HG03439 (cell line): ENCODE data around the gene SLIT3.

ENCODE experiments used
- ATAC-seq: cut with Tn5 transposase; IDR thresholded peaks from one replicate; pipeline ENCODE4 v1.9.1; 2021; ENCODE audit warnings: mild to moderate bottlenecking, moderate library complexity; ENCODE audit not compliant: unreplicated experiment

Gene SLIT3

GRCh38 chr5:168734119-168734518 lies 566.8 kb downstream of the SLIT3 start:
- ATAC-seq, result no peak

- no peak for ATAC-seq
Observed at GRCh38 chr5:168728546-168729211, 572.3 kb downstream of the SLIT3 start.

GRCh38 chr5:168727547-168727946 lies 573.4 kb downstream of the SLIT3 start:
- ATAC-seq, result no peak

GRCh38 chr5:168726342-168726741 lies 574.6 kb downstream of the SLIT3 start:
- no peak for ATAC-seq

GRCh38 chr5:168724227-168724626 lies 576.7 kb downstream of the SLIT3 start:
- ATAC-seq, result no peak

- no peak for ATAC-seq
Observed at GRCh38 chr5:168723037-168723436, 577.9 kb downstream of the SLIT3 start.

GRCh38 chr5:168721966-168722365 lies 579.0 kb downstream of the SLIT3 start:
- ATAC-seq, result no peak

GRCh38 chr5:168721002-168721753 lies 579.8 kb downstream of the SLIT3 start:
- ATAC-seq, result no peak

- no peak for ATAC-seq
Observed at GRCh38 chr5:168720575-168720974, 580.4 kb downstream of the SLIT3 start.

GRCh38 chr5:168714046-168714445 lies 586.9 kb downstream of the SLIT3 start:
- ATAC-seq, result no peak

- no peak for ATAC-seq
Observed at GRCh38 chr5:168713051-168713450, 587.9 kb downstream of the SLIT3 start.

- no peak for ATAC-seq
Observed at GRCh38 chr5:168712280-168712924, 588.5 kb downstream of the SLIT3 start.

- ATAC-seq, result no peak
Observed at GRCh38 chr5:168710706-168711105, 590.2 kb downstream of the SLIT3 start.

- ATAC-seq, result no peak
Observed at GRCh38 chr5:168707716-168708695, 592.9 kb downstream of the SLIT3 start.

- no peak for ATAC-seq
Observed at GRCh38 chr5:168706655-168707069, 594.3 kb downstream of the SLIT3 start.

GRCh38 chr5:168705321-168705720 lies 595.6 kb downstream of the SLIT3 start:
- no peak for ATAC-seq

GRCh38 chr5:168702511-168702910 lies 598.4 kb downstream of the SLIT3 start:
- no peak for ATAC-seq

GRCh38 chr5:168701641-168702040 lies 599.3 kb downstream of the SLIT3 start:
- ATAC-seq, result no peak

GRCh38 chr5:168699002-168699401 lies 601.9 kb downstream of the SLIT3 start:
- no peak for ATAC-seq

- ATAC-seq, result no peak
Observed at GRCh38 chr5:168697034-168697720, 603.8 kb downstream of the SLIT3 start.
